NB4 (cell line): Measurements from ENCODE around the gene CCNI2.

Source experiments
- POLR2A ChIP-seq: IDR thresholded peaks from 2 replicates; pipeline ENCODE4 v1.6.1; 2011; ENCODE audit warnings: mild to moderate bottlenecking; ENCODE audit not compliant: insufficient read length; ENCODE audit errors: extremely low read depth
- TF ChIP-seq, protein P1 (sequence below): IDR thresholded peaks from one replicate; pipeline ENCODE4 v1.5.1; 2012; ENCODE audit warnings: low read depth, low read length
- TF ChIP-seq, protein P2 (sequence below): IDR thresholded peaks from 2 replicates; pipeline ENCODE4 v1.6.1; 2011; ENCODE audit warnings: low read depth, low read length

DNA sequence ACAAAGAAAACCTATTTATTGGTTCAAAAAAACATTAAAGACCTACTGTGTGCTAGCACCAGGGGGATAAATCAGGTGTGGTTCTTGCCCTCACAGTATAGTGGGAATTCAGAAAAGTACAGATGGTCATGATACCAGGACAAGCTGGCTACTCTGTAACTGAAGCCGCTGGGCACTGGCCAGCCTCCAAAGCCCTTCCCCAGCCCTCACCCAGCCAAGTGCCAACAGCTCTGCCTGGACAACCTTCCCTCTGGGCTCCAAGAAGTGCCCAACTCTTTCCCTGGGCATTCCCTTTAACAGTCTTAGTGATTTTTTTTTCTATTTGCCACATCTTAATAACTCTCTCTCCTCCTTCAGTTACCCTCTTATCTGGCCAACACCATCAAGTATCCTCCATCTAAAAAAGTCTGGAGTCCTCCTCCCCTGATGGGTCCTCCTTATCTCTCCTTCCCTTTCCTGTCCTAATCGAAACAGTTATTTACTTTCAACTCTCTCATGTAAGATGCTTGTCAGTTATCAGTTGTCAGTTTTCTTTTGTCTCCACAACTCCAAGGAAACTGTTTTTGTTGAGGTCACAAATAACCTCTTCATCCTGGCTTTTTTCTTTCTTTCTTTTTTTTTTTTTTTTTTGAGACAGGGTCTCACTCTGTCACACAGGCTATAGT is 43.1 kb downstream of the CCNI2 start:
- TF ChIP-seq, protein P1, sequence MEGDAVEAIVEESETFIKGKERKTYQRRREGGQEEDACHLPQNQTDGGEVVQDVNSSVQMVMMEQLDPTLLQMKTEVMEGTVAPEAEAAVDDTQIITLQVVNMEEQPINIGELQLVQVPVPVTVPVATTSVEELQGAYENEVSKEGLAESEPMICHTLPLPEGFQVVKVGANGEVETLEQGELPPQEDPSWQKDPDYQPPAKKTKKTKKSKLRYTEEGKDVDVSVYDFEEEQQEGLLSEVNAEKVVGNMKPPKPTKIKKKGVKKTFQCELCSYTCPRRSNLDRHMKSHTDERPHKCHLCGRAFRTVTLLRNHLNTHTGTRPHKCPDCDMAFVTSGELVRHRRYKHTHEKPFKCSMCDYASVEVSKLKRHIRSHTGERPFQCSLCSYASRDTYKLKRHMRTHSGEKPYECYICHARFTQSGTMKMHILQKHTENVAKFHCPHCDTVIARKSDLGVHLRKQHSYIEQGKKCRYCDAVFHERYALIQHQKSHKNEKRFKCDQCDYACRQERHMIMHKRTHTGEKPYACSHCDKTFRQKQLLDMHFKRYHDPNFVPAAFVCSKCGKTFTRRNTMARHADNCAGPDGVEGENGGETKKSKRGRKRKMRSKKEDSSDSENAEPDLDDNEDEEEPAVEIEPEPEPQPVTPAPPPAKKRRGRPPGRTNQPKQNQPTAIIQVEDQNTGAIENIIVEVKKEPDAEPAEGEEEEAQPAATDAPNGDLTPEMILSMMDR: no peak
- no peak for TF ChIP-seq POLR2A
- TF ChIP-seq, protein P2, sequence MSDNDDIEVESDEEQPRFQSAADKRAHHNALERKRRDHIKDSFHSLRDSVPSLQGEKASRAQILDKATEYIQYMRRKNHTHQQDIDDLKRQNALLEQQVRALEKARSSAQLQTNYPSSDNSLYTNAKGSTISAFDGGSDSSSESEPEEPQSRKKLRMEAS: no peak
